ENCODE measurements around the gene SP2.

SP2 gene

DNA sequence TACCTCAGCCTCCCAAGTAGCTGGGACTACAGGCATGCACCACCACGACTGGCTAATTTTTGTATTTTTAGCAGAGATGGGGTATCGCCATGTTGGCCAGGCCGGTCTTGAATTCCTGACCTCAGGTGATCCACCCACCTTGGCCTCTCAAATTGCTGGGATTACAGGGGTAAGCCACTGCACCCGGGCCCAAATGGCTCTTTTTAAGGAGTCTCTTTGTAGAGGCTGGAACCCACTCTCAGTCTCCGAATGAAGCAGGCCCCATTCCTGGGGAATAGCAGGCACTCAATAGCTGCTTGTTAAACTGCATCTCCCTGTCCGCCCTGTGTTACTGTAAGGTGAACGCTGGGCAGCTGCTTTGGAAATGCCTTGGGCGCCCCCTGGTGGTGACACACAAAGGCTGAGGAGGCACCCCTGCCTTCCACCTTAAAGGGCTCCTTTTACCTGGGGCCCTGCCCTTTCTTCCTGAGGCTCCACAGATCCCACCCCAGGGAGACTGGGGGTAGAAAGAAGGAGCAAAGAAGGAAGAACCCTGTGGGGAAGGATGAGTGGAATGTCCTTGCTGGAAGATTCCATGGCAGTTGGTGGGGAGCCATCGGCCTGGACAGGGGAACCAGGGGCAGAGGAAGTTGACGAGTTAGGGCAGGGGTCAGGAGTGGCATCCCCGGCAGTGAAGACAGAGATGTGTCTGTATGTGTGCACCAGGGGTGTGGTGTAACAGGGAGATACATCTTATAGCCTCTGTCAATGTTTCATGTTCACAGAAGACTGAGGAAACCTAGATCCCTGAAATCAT is 6.1 kb upstream of the SP2 start:
- peak; percentile 71 for DNase-seq (ENCODE audit: low spot score)

DNA sequence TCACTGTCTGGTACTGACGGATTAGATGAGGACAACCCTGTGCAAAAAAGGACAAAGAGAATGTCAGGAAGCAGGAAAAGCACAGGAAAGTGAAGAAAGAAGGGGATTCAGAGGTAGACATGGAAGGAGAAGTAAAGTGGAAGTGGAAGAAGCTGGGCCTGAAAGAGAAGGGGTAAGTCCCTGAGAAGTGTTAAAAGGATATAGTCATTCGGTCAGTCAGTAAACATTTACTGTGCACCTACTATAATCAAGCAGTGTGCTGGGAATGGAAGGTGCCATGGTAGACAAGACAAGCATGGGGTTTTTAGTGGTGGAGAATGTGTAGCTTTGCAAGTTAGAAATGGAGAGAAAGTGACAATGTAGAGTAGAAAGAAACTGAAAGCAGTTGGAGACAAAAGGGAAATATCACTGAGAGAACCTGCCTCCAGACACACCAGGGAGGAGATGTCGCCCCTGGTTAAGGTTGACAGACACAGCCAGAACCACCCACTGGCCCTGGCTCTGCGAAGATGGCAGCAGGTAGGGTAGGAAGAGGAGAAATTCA is 4.4 kb upstream of the SP2 start:
- DNase-seq (ENCODE audit: low spot score) = no peak

DNA sequence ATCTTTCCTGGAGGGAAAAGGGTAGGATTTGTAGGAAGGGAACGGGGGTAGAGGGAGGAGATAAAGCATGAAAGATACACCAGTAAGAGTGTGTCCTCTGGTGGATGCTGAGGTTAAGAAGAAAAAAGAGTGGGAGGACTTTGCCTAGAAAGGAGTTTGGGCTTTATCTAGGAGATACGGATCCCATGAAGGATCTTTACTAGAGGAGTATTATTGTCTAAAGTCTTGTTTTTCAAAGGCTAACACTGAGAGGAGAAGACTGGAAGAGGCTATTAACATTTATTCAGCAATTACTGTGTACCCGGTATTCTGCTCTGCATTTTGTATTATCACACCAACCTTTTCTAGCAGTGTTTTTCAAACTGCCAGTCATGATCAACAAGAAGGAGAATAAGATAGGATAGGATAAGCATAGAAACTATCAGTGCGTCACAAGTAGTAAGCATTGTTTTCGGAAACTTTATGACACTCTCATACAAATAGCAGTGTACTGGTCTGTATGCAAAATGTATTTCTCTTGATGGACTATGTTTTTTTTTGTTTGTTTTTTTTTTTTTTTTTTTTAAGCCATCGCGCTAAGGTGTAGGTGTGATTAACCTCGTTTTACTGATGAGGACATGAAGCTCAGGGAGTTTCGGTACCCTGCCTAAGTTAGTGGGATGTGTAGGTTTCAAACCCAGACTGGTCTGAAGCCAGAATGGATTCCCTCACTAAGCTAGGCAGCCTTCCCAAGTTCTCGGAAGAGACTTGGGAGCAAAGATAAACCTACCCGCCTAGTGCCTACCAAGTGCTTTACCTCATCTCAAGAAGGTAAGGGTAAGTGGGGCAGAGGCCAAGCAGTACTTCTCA is 1.3 kb upstream of the SP2 start:
- peak; percentile 32 for DNase-seq (ENCODE audit: low spot score)

DNA sequence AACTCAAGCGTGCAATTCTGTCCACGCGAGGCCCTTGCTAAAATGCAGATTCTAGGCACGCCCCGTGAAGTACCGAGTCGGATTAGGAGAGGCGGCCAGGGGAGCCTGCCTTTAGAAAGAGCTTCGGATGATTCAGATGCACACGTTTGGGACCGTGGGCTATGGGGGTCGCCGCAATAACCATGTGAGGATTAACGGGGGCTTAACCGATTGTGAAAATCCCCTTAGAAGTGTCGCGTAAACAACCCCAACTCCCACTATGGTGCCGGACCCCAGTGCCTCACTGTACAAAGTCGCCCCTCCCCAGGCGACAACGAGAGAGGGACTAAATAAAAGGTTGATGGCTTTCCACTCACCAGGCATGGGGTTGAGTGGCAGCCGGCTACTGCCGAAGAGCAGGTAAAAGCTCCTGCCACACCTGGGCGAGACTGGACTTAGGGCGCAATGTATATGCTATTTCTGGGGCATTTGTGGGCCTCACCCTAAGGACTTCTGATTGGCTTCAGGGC is 635 bp upstream of the SP2 start:
- no peak for DNase-seq (ENCODE audit: low spot score)

DNA sequence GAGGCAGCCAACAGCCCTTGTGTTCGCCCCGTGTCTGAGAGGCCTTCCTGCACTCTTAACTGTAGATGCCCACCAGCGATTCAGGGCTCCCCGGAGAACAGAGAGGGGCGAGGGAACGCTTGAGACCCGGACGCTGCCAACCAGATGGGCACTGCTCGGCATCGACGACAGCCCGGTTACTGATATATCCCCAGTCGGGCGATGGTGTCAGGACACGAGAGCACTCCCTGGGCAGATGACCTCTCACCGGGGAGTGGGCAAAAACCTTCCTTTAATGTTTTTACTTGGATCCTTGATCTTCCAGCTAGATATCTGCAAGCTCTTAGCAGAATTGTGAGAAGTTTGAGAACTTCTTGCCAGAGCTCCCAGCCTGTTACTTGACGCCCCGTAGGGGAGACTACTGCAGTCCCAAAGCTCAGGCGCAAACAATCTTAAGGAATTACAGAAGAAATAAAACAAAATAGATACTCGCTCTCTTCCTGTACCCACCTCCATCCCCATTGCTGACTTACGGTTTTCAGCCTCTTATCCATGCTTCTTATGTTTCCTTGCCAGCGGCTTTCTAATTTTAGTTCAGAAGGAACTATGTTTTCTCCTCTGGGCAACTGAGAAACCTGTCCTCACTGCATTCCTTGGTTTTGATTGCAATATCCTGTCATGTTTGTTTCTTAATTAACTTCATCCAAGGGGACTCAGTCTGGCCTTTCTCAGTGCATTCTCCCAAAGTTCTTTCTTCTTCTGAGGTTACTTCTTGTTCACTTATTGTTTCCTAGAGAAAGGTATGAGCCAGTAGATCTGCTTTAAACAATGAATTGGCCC is 845 bp downstream of the SP2 start:
- DNase-seq (ENCODE audit: low spot score) = no peak

DNA sequence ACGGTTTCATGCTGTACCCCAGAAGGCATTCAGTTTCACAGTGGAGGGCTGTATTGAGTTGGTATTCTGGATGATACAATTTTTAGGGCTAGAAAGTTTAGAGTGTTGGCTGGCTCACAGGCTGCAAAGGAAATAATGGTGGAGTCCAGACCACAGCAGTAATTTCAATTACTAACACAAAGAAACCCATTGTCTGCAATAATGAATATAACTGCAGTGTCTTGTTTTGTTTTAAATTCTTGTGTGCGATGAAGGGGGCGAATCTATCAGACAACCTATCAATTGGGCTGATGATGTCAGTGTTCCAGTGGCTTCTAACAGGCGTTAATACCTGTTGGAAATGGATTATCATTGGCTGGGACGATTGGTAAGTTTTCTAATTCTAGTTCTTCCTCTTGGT is 1.5 kb downstream of the SP2 start:
- DNase-seq (ENCODE audit: low spot score) = peak; percentile 36

DNA sequence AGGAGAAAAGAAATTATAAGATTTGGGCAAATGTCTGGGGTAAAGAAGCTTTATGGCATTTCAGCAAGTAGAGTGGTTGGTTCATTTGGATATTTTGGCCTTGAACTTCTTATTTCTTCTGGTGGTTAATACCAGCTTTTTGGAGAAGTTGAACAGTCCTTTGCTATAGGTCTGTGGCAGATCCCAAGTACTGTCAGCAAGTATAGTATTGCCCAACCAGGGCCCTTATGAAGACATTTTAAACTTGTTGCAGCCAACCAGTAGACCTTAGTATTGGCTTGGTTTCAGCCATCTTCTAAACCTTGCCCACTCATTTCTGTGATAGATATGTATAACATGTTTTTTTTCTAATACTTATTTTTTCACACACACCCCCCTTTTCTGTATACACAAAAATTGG is 2.2 kb downstream of the SP2 start:
- no peak for DNase-seq (ENCODE audit: low spot score)

DNA sequence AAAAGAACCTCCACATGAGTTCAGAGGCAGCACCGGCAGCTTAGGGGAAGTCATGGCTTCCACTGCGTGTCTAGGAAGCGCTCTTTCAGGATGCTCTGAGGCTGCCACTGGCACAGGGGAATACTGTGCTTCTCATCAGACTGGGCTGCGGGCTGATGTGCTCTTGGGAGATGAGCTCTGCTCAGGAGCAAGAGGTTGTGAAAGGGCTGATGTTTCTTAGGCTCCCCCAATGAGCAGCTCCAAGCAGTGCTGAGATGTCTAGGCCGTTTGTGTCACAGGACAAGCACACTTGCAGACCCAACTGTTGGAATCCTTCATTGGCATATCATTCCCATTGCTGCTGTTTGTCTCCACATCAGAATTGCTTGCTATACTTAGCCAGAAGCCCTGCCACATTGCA is 3.6 kb downstream of the SP2 start:
- DNase-seq (ENCODE audit: low spot score) = no peak

DNA sequence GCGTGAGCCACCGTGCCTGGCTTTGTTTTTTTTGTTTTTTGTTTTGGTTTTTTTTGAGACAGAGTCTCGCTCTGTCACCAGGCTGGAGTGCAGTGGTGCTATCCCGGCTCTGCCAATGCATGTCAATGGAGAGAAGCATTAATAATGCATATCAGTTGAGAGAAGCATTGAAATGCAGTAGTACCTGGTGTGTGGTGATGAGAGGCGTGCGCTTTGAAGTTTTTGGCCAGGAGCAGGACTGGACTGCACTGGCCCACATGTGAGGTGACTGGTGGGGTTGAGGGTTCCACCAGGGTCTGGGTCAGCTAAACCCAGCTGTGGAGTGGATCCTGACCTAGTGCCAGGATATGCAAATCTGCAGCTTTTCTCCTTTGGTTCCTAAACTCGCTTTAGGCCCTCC is 5.4 kb downstream of the SP2 start:
- no peak for DNase-seq (ENCODE audit: low spot score)

DNA sequence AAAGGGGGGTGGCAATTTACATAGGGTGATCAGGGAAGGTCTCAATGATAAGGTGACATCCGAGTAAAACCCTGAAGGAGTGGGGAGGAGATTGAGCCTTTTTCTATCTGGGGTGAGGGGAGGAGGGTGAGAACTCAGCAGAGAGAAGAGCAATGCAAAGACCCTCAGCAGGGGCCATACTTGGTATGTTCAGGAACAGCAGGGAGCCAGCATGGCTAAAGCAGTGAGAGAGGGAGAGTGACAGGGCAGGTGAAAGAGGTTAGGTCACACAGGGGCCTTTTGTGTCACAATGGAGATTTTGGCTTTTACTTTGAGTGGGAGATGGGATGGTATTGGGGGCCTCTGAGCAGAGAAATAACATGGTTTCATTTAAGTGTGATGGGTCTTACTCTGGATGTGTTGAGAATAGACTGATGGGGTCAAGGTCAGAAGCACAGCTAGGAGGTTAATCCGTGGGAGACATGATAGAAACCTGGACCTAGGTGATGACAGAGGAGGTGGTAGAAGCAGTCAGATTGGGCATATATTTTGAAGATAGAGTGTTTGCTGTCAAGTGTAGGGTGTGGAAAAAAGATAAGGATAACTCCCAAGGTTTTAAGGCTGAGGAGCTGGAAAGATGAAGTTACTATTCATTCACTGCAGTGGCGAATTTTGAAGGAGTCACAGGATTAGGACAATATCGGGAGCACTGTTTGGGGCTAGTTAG is 6.2 kb downstream of the SP2 start:
- DNase-seq (ENCODE audit: low spot score) = no peak

DNA sequence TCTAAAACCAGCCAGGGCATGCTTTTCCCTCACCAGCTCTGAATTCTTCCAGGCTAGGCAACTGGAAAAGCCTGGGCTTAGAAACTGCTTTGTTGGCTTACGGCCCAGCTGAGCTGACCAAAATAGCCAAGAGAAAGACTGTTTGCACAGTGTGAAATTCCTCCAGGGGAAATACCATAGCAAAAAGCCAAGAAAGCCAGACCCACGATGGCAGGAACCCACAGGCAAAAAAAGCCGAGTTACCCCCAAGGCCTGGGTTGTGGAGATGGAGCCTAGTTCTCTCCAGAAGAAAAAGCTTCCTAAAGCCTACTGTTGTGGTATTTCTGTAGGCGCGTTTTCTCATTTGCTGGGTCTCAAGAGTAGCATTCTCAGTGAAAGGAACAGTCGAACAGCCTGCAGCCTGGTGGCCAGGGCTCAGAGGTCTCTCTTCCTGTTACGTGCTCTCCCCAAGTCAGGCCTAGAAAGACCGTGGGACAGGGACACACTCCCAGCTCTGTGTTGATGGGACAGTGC is 9.2 kb downstream of the SP2 start:
- peak; percentile 83 for DNase-seq (ENCODE audit: low spot score)

DNA sequence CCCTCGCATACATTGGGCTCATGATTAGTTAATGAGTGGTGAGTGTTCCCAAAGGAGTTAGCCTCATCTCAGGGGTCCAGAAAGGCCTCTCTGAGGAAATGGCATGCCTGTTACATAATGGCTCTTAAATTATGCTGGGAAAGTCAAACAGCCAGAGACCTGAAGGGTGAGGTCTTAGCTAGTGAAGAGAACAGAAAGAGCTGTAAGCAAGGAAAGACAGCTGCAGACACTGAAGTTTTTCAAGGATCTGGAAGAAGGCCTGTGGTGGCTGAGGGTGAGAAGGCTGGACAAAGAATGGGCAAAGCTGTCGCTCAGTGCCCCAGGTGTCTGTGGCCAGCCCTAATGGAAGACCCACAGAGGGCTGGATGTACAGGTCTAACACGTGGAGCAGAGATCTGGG is 10.4 kb downstream of the SP2 start:
- DNase-seq (ENCODE audit: low spot score) = no peak

DNA sequence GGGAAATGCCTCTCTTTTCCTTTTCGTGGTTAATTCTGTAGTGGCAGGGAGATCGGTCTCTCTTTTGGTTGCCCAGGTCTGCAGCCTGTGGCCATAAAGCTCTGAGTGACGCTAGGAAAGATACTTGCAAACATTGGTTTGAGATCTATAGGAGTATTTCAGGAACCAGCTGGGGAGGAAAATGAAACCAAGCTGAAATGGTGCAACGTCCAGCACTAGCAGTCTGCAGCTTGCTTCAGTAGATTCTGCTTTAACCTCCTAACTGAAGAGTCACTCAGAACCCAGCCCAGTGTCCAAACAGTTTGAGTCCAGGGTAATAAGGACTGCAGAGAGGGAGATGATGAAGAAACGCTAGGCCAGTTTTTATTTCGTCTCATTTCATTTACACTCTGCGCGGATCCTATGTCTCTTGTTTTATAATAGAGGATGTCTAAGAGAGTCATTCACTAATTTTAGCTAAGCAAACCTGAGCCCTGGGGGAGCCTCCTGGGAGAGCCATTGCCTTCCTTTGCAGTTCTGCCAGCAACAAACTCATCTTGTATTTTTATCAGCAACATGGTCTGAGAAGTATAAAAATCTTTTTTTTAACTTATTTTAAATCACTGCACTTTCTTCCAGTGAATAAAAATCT is 12.0 kb downstream of the SP2 start:
- DNase-seq (ENCODE audit: low spot score) = no peak

DNA sequence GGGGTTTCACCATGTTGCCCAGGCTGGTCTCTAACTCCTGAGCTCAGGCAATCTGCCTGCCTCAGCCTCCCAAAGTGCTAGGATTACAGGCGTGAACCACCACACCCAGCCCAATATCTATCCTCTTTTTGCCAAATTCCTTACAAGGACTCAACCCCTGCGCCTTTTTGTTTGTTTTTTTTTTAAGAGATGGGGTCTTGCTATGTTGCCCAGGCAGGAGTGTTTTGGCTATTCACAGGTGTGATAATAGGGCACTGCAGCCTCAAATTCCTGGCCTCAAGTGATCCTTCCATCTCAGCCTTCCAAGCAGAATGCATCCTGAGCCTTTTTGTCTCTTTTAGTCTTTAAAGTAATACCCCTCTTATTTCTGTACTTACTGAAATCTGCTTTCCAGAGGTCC is 17.0 kb downstream of the SP2 start:
- no peak for DNase-seq (ENCODE audit: low spot score)

DNA sequence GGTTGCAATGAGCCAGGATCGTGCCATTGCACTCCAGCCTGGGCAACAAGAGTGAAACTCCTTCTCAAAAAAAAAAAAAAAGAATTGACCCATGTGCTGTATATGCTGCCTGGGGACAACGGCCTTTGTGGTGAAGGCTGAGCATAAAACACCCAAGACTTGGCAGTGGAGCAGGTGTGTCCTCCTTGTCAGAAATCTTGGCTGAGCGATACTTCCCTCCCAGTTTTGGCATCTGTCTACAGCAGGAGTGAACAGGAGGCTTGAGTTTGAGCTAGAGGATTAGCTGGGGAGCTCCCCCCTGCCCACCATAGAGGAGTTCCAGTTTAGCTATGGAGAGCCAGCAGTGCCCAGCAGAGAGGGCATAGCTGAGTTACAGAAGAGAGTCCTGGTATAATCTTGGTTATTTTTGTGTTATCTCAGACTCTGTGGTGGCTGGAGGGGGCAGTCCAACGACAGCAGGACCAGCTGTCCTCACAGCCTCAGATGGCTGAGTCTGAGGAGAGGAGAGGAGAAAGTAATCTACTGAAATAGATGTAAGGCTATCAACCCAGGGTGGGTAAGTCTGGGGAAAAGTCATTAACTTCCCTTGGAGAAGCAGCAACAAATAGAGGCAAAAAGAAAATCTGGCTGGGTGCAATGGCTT is 18.4 kb downstream of the SP2 start:
- DNase-seq (ENCODE audit: low spot score) = no peak

DNA sequence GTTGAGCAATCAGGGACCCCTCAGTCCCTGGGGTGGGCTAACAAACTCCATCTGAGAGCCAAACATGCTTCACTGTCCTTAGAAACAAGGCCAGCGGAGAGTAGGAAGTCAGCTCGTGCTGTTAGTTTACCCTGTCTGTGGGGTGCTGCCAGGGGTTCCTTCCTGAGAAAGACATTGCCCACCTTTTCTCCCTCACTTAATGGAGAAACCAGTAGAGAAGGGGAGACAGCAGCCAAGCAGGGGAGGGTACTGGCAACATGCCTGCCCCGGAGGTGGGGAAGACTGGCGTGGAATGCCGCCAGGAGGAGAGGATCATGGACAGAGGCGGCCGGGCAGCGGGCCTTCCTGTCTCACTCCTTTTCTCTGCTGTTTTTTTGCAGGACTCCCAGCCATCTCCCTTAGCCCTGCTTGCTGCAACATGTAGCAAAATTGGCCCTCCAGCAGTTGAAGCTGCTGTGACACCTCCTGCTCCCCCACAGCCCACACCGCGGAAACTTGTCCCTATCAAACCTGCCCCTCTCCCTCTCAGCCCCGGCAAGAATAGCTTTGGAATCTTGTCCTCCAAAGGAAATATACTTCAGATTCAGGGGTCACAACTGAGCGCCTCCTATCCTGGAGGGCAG is 19.9 kb downstream of the SP2 start:
- no peak for DNase-seq (ENCODE audit: low spot score)

DNA sequence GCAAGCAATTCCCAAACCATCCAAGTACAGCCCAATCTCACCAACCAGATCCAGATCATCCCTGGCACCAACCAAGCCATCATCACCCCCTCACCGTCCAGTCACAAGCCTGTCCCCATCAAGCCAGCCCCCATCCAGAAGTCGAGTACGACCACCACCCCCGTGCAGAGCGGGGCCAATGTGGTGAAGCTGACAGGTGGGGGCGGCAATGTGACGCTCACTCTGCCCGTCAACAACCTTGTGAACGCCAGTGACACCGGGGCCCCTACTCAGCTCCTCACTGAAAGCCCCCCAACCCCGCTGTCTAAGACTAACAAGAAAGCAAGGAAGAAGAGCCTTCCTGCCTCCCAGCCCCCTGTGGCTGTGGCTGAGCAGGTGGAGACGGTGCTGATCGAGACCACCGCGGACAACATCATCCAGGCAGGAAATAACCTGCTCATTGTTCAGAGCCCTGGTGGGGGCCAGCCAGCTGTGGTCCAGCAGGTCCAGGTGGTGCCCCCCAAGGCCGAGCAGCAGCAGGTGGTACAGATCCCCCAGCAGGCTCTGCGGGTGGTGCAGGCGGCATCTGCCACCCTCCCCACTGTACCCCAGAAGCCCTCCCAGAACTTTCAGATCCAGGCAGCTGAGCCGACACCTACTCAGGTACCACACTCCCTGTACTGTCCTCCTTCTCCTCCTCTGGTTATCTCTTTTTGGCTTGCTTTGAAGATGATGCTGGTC is 20.6 kb downstream of the SP2 start:
- no peak for DNase-seq (ENCODE audit: low spot score)

DNA sequence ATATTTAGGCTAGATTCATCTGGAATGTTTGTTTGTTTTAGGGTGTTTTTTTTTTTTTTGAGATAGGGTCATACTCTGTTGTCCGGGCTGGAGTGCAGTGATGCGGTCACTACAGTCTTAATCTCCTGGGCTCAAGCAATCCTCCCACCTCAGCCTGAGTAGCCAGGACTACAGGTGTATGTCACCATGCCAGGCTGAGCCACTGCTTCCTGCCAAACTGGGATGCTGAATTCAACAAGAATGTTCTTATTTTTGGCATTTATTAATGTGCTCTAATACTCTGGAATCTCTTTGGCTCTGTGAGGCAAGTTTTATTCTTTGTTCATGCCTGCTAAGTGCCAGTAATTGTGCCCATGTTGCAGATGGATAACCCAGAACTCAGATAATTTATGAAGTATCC is 21.5 kb downstream of the SP2 start:
- no peak for DNase-seq (ENCODE audit: low spot score)

DNA sequence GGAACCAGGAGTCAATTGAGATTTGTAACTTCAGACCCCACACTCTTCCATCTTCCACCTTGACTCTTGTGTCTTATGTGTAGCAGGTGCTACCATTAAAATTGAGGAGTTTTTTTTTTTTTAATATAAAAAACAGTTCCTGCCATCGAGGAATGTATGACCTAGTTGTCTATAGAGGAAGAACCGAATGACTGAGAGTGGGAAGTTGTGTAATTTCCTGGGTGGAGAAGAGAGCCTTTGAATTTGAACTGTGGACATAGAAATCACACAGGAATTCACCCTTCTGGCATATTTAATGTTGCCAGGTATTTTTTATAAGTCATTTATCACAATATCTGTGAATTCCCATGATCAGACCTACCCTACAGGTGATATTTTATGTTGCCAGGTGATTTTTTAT is 22.0 kb downstream of the SP2 start:
- DNase-seq (ENCODE audit: low spot score) = no peak

All from globus pallidus (tissue), 1 donor.